GM19438 (cell line): Measurements from ENCODE around the gene SHC1.

Source experiments
- ATAC-seq: cut with Tn5 transposase; IDR thresholded peaks from one replicate; pipeline ENCODE4 v1.9.1; 2021; ENCODE audit warnings: low read depth; ENCODE audit not compliant: unreplicated experiment

SHC1 gene

GRCh38 chr1:154970631-154971340 is at the start of gene SHC1:
Gene SHC1, minus strand, starts transcription at chr1:154970747. Its CDS starts 221 bp downstream, at chr1:154970526.
- ATAC-seq, result no peak

GRCh38 chr1:155019377-155020245 is 49.1 kb upstream of the SHC1 start:
- no peak for ATAC-seq

- no peak for ATAC-seq
Observed at GRCh38 chr1:155018617-155019348, 48.2 kb upstream of the SHC1 start.

GRCh38 chr1:155017946-155018316 is 47.4 kb upstream of the SHC1 start:
- ATAC-seq, result no peak

- ATAC-seq, result peak; percentile 71
Observed at GRCh38 chr1:155017041-155017945, 46.7 kb upstream of the SHC1 start.

GRCh38 chr1:155016231-155016831 is 45.8 kb upstream of the SHC1 start:
- no peak for ATAC-seq

- no peak for ATAC-seq
Observed at GRCh38 chr1:155015527-155016230, 45.1 kb upstream of the SHC1 start.

GRCh38 chr1:155014709-155015508 is 44.4 kb upstream of the SHC1 start:
- no peak for ATAC-seq

- ATAC-seq, result no peak
Observed at GRCh38 chr1:155013632-155014031, 43.1 kb upstream of the SHC1 start.

- ATAC-seq, result no peak
Observed at GRCh38 chr1:155012776-155013602, 42.4 kb upstream of the SHC1 start.

GRCh38 chr1:155012026-155012546 is 41.5 kb upstream of the SHC1 start:
- no peak for ATAC-seq

GRCh38 chr1:155011437-155012025 is 41.0 kb upstream of the SHC1 start:
- no peak for ATAC-seq

- ATAC-seq, result no peak
Observed at GRCh38 chr1:155011004-155011416, 40.5 kb upstream of the SHC1 start.

- no peak for ATAC-seq
Observed at GRCh38 chr1:155010211-155010918, 39.8 kb upstream of the SHC1 start.

- no peak for ATAC-seq
Observed at GRCh38 chr1:155009742-155010141, 39.2 kb upstream of the SHC1 start.

- no peak for ATAC-seq
Observed at GRCh38 chr1:155009221-155009711, 38.7 kb upstream of the SHC1 start.
